Tibial nerve (tissue), 4 donors: ENCODE measurements around the gene TIE1.

Experiments
- EP300 ChIP-seq, 2 donors: sonication (generic); formaldehyde crosslinking; IDR thresholded peaks; one replicate each; pipeline ENCODE4 v1.6.1; 2017; ENCODE audit warnings: antibody characterized with exemption in 2 of 2, mild to moderate bottlenecking in 1 of 2
- POLR2A ChIP-seq, 2 donors: fragments of 450-650 bp; IDR thresholded peaks; one replicate each; pipeline ENCODE4 v1.6.1; 2017; ENCODE audit warnings: antibody characterized with exemption in 2 of 2, mild to moderate bottlenecking in 2 of 2, moderate library complexity in 2 of 2
- TF ChIP-seq, protein P1 (sequence below), 5 experiments: fragments of 200-600 bp in 3 of 5; fragments of 450-650 bp in 2 of 5; sonication (generic) in 3 of 5; IDR thresholded peaks; one replicate each; pipeline ENCODE4 v1.5.1; 2016 to 2019; ENCODE audit warnings: antibody characterized with exemption in 5 of 5, mild to moderate bottlenecking in 3 of 5, moderate library complexity in 2 of 5

DNA sequence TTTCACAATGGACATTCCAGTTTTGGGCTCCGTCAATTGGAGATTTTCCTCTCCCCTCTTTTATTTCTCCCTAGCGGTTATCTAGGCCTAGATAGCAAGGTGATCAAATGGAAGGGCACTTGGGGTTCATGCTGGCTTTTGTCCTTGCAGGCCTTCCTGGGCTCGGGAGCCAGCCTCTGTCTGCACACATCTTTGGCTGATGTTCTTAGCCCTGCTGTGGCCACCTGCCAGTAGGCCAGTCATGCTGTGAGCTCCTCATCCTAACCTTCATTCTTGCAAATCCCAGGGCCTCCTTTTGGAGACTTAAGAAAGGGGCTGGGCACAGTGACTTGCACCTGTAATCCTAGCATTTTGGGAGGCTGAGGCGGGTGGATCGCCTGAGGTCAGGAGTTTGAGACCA lies 13.5 kb downstream of the TIE1 start:
- TF ChIP-seq, protein P1, sequence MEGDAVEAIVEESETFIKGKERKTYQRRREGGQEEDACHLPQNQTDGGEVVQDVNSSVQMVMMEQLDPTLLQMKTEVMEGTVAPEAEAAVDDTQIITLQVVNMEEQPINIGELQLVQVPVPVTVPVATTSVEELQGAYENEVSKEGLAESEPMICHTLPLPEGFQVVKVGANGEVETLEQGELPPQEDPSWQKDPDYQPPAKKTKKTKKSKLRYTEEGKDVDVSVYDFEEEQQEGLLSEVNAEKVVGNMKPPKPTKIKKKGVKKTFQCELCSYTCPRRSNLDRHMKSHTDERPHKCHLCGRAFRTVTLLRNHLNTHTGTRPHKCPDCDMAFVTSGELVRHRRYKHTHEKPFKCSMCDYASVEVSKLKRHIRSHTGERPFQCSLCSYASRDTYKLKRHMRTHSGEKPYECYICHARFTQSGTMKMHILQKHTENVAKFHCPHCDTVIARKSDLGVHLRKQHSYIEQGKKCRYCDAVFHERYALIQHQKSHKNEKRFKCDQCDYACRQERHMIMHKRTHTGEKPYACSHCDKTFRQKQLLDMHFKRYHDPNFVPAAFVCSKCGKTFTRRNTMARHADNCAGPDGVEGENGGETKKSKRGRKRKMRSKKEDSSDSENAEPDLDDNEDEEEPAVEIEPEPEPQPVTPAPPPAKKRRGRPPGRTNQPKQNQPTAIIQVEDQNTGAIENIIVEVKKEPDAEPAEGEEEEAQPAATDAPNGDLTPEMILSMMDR (IDR thresholded peaks at IDR 0.05) = no peak
- no peak for TF ChIP-seq EP300 (IDR thresholded peaks at IDR 0.05)
- TF ChIP-seq POLR2A (IDR thresholded peaks at IDR 0.05) = no peak
